ENCODE data around the gene CD99.

CD99 gene

DNA sequence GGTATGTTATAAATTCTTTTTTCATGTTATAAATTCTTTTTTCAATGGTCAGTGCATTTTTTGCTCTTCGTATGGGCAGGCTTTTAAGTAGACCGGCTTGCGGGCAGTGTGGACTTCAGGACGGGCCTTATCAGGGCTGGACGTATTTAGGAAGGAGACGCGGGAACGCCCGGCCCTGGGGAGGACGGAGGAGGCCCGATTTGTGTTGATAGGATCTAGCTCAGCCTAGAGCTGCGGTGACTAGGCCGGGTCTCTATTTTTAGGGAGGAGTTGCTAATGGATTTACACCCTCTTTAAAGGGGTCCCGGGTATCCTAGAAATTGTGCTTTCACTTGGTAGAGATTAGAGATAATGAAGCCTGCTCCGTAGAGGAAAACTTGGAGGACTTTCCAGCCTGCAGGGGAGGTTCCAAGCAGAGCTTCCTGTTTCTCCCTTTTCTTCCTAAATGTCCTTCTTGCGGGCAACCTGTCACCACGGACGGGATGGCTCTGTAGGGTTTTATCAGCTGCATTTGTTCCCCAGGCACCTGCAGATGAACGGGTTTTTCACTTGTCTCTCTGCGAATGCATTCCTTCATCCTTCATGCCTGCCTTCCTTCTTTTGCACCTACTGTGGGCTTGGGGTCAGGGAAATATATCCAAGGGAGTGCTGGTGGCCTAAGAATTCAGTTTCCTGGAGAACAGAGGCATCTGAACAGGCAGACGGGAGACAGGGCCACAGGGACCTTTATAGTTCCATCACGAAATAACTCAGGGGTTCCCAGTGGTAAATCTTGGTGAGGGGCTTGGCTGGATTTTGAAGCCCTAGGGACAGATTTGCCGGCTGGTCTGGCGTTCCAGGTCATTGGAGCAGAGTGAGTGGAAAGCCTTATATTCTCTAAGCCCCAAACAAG lies 1.4 kb downstream of the CD99 start:
- DNase-seq (ENCODE audit: low read depth), result peak; percentile 41
- TF ChIP-seq CTCF (IDR thresholded peaks at IDR 0.05; ENCODE audit: insufficient read depth, low read depth, low read length, missing control alignments), result no peak
- peak overlapping the region; percentile 70 for H3K4me3 ChIP-seq (ENCODE audit: low read length)

DNA sequence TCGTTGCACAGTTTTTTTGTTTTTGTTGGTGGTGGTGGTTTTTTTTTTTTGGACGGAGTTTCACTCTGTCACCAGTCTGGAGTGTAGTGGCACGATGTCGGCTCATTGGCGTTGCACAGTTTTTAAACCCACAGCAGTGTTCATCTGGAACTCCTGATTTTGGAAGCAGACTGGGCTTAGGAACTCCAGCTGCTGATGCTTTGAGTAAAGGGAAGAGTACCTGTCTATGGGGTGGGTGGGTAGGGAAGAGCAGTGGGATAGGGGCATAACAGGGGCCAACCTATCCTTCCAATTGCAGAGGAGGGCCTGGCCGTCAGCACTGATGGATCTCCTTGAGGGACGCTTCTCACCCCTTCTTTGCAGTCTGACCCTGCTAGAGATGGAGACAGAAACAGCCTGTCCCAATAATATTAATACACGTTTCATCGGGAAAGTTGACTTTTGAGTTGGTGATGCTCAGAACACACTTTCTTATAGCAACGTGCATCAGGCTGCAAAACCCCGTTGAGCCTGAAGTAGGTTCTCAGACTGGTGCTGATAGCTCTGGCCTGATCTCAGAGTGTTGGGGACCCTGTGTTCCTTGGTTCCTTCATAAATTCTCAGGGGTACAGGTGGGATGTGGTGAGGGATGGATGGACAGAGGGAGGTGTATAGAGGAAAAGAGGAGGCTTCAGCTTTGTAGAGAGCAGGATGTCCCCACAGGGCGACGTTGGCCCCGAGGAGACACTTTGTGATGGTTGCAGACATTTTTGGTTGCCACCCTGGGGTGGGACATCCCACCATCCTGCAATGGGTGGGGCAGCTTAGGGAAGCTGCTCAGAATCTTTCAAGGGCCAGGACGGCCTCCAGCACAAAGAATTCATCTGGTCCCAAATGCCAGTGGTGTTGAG lies 2.3 kb downstream of the CD99 start:
- DNase-seq (ENCODE audit: low read depth), result no peak
- H3K4me3 ChIP-seq (ENCODE audit: low read length), result no peak overlapping the region
- TF ChIP-seq CTCF (IDR thresholded peaks at IDR 0.05; ENCODE audit: insufficient read depth, low read depth, low read length, missing control alignments), result no peak

DNA sequence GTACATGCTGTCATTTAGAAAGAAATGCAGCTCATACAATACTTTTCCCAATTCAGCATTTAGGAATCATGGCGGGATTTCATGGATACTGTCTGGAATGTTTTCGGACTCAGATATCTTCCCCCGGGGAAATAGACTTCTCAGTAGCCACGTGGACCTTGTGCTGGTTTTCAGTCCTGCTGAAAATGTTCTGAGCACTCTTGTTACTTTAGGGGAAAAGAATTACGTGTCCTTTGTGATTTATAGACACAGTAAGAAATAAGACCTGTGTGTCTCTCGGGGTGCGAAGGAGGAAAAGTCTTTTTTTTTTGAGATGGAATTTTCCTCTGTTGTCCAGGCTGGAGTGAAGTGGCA lies 3.8 kb downstream of the CD99 start:
- no peak overlapping the region for H3K4me3 ChIP-seq (ENCODE audit: low read length)
- DNase-seq (ENCODE audit: low read depth), result no peak
- TF ChIP-seq CTCF (IDR thresholded peaks at IDR 0.05; ENCODE audit: insufficient read depth, low read depth, low read length, missing control alignments), result no peak

GRCh38 chrX:2696698-2697215 lies 5.7 kb downstream of the CD99 start:
- TF ChIP-seq CTCF (IDR thresholded peaks at IDR 0.05; ENCODE audit: insufficient read depth, low read depth, low read length, missing control alignments), result no peak
- no peak overlapping the region for H3K4me3 ChIP-seq (ENCODE audit: low read length)
- peak; percentile 95 for DNase-seq (ENCODE audit: low read depth)

DNA sequence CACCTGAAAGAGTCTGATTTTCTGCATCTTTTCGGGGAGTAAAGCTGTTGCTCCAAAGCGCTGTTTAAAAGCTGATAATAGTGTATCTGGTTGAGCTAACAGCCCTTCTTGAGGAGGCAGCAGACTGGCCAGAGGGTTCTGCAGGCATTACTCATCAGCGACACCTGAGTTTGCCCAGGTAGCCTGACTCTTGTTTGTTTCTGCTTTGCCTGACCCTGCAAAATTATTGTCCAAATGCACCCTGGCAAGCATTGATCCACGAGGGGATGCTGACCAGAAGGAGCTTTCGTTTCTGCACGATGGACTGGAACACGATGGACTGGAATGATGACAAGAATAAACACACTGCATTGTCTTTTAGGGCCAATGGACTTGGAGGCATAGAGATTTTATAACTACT lies 6.2 kb downstream of the CD99 start:
- TF ChIP-seq CTCF (IDR thresholded peaks at IDR 0.05; ENCODE audit: insufficient read depth, low read depth, low read length, missing control alignments), result no peak
- H3K4me3 ChIP-seq (ENCODE audit: low read length), result no peak overlapping the region
- peak; percentile 72 for DNase-seq (ENCODE audit: low read depth)

DNA sequence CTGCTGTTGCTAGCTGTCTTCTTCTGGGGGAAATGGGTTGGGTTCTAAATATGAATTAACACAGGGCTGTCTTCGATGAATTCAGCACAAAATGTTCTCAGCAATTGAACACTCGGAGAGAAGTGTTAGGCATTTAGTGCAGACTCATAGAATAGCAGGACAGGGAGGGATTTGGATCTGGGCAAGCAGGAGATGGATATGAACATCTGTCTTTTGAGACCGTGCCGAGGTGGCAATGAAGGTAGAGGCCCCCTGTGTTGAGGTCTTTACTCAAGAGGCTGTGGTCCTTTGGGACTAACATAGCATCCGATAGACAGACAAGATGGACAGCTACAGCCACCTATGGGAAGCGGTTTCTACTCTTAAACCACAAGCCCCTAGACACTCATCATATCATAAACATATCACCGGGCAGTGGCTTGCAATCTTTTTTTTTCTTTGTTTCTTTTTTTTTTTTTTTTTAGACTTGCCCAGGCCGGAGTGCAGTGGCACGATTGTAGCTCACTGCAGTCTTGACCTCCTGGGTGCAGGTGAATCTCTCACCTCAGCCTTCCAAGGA lies 6.7 kb downstream of the CD99 start:
- no peak overlapping the region for H3K4me3 ChIP-seq (ENCODE audit: low read length)
- no peak for TF ChIP-seq CTCF (IDR thresholded peaks at IDR 0.05; ENCODE audit: insufficient read depth, low read depth, low read length, missing control alignments)
- DNase-seq (ENCODE audit: low read depth), result no peak

Data from epithelial cell of esophagus (primary cell).